HG02571 (cell line): Measurements from ENCODE around the gene KBTBD13.

Experiments
- ATAC-seq: cut with Tn5 transposase; IDR thresholded peaks from one replicate; pipeline ENCODE4 v1.9.1; 2021; ENCODE audit warnings: mild to moderate bottlenecking, moderate library complexity; ENCODE audit not compliant: unreplicated experiment

Gene KBTBD13

DNA sequence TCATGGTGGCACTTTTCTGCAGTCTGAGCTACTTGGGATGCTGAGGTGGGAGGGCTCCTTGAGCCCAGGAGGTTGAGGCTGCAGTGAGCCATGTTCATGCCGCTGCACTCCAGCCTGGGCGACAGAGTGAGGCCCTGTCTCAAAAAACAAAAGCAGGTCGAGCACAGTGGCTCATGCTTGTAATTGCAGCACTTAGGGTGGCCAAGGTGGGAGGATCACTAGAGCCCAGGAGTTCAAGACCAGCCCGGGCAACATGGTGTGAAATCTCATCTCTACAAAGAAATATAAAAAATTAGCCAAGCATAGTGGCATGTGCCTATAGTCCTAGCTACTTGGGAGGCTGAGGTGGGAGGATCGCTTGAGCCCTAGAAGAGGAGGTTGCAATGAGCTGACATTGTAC lies 28.5 kb downstream of the KBTBD13 start:
- no peak for ATAC-seq

DNA sequence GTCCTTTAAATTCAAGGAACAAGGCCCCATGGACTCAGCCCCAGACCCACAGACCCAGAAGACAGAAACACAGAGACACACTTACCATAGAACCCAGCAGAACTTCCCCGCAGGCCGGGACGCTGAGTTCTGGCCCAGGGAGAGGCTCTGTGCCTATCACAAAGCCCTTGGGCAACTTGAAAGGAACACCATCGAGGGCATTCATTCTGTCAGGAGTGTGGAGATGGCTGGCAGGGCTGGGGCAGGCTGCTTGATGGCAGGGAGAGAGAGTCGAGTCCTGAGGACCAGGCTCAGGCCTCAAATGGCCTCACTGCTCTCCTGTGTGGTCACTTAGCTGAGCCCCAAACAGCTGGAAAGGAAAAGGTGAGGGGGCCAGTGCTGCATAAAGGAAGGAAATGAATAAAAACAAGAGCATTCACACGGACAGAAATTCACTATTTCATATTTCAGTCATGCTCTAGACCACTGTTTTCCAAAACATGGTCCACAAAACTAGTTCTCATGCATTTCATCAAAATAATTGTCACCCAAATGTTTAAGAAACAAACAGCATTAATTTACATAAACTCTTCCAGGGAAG lies 29.6 kb downstream of the KBTBD13 start:
- no peak for ATAC-seq

DNA sequence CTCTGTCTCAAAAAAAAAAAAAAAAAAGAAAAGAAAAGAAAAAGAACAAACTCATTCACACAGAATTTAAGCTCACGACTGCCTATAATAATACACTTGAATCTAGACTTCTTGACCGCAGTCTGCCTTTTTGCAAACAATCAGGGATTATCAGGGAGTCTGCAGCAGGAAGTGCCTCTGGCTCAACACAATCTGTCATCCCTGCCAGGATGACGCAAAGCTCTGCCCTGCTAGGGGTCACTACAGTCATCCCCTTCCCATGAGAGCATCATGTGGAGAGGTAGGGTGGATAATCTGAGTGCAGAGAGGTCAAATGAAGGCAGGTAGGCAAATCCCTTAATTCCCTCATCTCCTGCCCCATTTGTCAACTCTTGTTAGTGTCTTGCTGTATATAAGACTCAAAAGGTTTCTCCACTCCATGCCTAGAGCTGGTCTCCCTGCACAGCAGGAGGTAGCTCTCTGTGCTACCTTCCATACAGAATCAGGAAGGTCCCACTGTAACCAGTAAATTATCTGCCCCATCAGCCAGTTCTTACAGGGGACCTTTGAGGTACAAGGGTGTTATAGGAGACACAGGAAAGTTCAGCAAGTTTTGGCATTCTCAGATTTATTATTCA lies 34.2 kb downstream of the KBTBD13 start:
- no peak for ATAC-seq

DNA sequence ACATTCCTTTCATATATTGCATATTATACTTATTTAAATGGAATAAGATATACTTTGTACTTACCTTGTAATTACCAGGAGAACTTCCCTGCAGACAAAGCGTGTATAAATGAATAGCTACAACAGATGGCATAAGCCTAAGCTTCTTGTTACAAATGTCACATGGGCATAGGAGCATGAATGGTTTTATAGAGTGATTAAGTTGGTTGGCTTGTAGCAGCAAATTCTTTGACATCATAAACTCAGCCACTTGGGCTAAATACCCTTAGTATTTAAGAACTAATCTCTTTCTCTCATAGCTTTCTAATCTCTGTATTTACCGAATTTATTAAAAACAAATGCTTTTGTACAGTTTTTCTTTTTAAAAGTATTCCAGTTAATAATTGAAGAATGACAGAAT lies 38.5 kb downstream of the KBTBD13 start, which contains the start of gene UBAP1L:
Gene UBAP1L (minus strand): TSS at position 115 of the 400 bp plus-strand sequence. CDS start 8,985 bp downstream, outside the sequence.
- ATAC-seq, result no peak

- ATAC-seq, result no peak
Observed at GRCh38 chr15:65115542-65115941, 39.0 kb downstream of the KBTBD13 start.
